ENCODE results near the gene SLC22A23.
A peak's percentile ranks its signal among the peaks of the same experiment; 100 is the strongest.

SLC22A23 gene

DNA sequence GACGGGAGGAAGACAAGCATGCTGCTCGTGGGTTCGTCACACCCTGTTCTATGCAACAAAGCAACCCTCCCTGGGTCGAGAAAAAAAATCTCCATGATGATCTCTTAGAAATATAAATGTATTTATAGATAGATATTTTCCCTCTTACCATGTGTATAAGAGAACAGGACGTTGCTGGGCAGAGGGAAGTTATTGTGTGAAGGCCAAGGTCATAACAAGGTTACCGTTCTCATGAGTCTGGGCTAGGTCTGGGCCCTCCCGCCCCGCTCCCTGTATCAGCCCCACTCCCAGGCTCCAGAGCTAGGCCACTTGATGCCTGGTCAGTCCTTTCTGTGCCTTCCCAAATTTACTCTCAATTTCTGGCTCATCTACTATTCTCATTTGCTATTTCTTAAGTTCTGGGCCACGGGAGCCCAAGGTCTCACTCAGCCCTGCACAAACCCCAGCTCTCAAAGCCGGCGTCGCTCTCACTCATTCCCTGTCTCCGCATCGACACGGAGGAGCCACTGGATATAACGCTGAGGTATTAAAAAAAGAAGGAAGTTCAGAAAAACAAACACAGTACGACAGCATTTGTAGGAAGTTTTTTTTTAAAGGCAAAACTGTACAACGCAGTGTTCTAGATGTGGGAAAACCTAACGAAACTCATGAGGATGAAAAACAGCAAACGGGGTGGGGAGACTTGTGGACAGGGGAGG, 101.3 kb downstream of the SLC22A23 start:
- peak overlapping the region; percentile 64 for H2AFZ ChIP-seq (ENCODE audit: low read depth, low read length)
- no peak for DNase-seq

DNA sequence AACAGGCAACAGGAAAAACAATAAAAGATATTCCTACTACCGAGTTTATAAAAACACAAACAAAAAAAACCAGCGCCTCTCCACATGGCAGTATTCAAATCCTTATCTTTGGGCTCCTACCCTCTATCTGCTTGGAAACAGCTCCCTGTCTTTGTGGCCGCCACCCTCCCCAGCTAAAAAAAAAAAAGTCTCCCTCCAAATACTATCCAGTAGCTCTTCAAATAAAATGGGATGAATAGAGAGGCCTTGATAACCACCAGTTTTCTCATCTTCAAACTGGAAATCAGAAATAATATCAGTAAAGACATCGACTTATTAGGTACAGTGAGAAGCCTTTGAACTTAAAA, 101.9 kb downstream of the SLC22A23 start:
- Histone ChIP-seq H3K36me3 (ENCODE audit: insufficient read depth, low read length) (no peaks in the 10 kb centered on the region), H3K4me3 (ENCODE audit: low read depth in 1 of 2, low read length in 2 of 2) (no peak overlapping the region), H2AFZ (ENCODE audit: low read depth, low read length) (no peak overlapping the region), H3K9ac (ENCODE audit: low read depth, low read length) (no peak overlapping the region), H3K27ac (ENCODE audit: low read length) (no peak overlapping the region), H3K4me1 (ENCODE audit: insufficient read depth, low read length) (peaks cover 18% of the 10 kb centered on the region), H3K4me2 (ENCODE audit: insufficient read depth, low read length) (no peak overlapping the region), H4K20me1 (ENCODE audit: insufficient read depth, low read length) (no peaks in the 10 kb centered on the region), H3K79me2 (ENCODE audit: insufficient read depth, low read length) (no peaks in the 10 kb centered on the region), H3K9me3 (ENCODE audit: insufficient read depth, low read length, severe bottlenecking) (no peaks in the 10 kb centered on the region), H3K27me3 (ENCODE audit: insufficient read depth, low read length, poor library complexity) (peaks cover 3% of the 10 kb centered on the region)
- TF ChIP-seq, protein P1, sequence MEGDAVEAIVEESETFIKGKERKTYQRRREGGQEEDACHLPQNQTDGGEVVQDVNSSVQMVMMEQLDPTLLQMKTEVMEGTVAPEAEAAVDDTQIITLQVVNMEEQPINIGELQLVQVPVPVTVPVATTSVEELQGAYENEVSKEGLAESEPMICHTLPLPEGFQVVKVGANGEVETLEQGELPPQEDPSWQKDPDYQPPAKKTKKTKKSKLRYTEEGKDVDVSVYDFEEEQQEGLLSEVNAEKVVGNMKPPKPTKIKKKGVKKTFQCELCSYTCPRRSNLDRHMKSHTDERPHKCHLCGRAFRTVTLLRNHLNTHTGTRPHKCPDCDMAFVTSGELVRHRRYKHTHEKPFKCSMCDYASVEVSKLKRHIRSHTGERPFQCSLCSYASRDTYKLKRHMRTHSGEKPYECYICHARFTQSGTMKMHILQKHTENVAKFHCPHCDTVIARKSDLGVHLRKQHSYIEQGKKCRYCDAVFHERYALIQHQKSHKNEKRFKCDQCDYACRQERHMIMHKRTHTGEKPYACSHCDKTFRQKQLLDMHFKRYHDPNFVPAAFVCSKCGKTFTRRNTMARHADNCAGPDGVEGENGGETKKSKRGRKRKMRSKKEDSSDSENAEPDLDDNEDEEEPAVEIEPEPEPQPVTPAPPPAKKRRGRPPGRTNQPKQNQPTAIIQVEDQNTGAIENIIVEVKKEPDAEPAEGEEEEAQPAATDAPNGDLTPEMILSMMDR (IDR thresholded peaks at IDR 0.05; ENCODE audit: borderline replicate concordance, extremely low read depth, low read length, poor library complexity, severe bottlenecking), result no peak
- TF ChIP-seq EZH2 (IDR thresholded peaks at IDR 0.05; ENCODE audit: borderline replicate concordance, low read depth, low read length, severe bottlenecking), result no peak
- ATAC-seq (ENCODE audit: insufficient read depth, low read depth) (no peak), DNase-seq (no peak)

More for the DNA sequence above, 101.3 kb downstream of the SLC22A23 start:
- ATAC-seq (ENCODE audit: insufficient read depth, low read depth), result peak; percentile 25; the same call in 1 of the 3 replicates
- Histone ChIP-seq H3K27me3 (ENCODE audit: insufficient read depth, low read length, poor library complexity) (peaks cover 3% of the 10 kb centered on the region), H3K27ac (ENCODE audit: low read length) (peak overlapping the region; percentile 33; the same call in 1 of the 2 replicates), H3K36me3 (ENCODE audit: insufficient read depth, low read length) (no peaks in the 10 kb centered on the region), H3K4me3 (ENCODE audit: low read depth in 1 of 2, low read length in 2 of 2) (peak overlapping the region in 1 of 2 experiments; percentile 35; a peak in 2 of 4 replicates), H3K4me2 (ENCODE audit: insufficient read depth, low read length) (peak overlapping the region; percentile 94), H3K9ac (ENCODE audit: low read depth, low read length) (0 out of 2 replicates have a peak overlapping the region, but pooled peaks have one; percentile 20), H3K9me3 (ENCODE audit: insufficient read depth, low read length, severe bottlenecking) (no peaks in the 10 kb centered on the region), H3K79me2 (ENCODE audit: insufficient read depth, low read length) (no peaks in the 10 kb centered on the region), H3K4me1 (ENCODE audit: insufficient read depth, low read length) (peaks cover 18% of the 10 kb centered on the region), H4K20me1 (ENCODE audit: insufficient read depth, low read length) (no peaks in the 10 kb centered on the region)
- no peak for TF ChIP-seq EZH2 (IDR thresholded peaks at IDR 0.05; ENCODE audit: borderline replicate concordance, low read depth, low read length, severe bottlenecking)
- TF ChIP-seq, protein P1 (IDR thresholded peaks at IDR 0.05; ENCODE audit: borderline replicate concordance, extremely low read depth, low read length, poor library complexity, severe bottlenecking), result no peak

DNA sequence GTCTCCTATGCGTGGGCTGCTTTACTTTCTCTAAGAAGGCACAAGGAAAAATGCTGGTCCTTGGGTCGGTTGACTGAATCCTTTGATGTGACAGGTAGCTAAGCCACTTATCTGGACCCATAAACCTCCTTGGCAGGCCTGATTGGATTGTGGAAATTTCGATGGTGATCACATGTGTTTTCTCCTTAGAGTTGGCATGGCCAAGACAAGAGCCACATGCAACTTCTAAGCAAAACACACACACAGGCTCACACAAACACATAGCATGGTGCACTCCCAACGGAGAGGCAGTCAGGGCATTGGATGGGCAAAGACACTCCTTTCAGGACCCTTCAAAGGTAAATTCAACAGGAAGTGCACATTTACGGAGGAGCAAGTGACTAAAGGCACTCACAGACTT, 102.9 kb downstream of the SLC22A23 start:
- H3K27ac ChIP-seq (ENCODE audit: low read length), result no peak overlapping the region
- H3K79me2 ChIP-seq (ENCODE audit: insufficient read depth, low read length), result no peaks in the 10 kb centered on the region
- no peaks in the 10 kb centered on the region for H3K36me3 ChIP-seq (ENCODE audit: insufficient read depth, low read length)
- no peak overlapping the region for H2AFZ ChIP-seq (ENCODE audit: low read depth, low read length)
- DNase-seq (no peak), ATAC-seq (ENCODE audit: insufficient read depth, low read depth) (no peak)
- H3K9me3 ChIP-seq (ENCODE audit: insufficient read depth, low read length, severe bottlenecking), result no peaks in the 10 kb centered on the region
- no peak overlapping the region for H3K4me3 ChIP-seq (ENCODE audit: low read depth in 1 of 2, low read length in 2 of 2)
- TF ChIP-seq, protein P1 (IDR thresholded peaks at IDR 0.05; ENCODE audit: borderline replicate concordance, extremely low read depth, low read length, poor library complexity, severe bottlenecking), result no peak
- TF ChIP-seq EZH2 (IDR thresholded peaks at IDR 0.05; ENCODE audit: borderline replicate concordance, low read depth, low read length, severe bottlenecking), result no peak
- H4K20me1 ChIP-seq (ENCODE audit: insufficient read depth, low read length), result no peaks in the 10 kb centered on the region
- no peak overlapping the region for H3K4me2 ChIP-seq (ENCODE audit: insufficient read depth, low read length)
- H3K4me1 ChIP-seq (ENCODE audit: insufficient read depth, low read length), result peaks cover 18% of the 10 kb centered on the region
- peaks cover 4% of the 10 kb centered on the region for H3K27me3 ChIP-seq (ENCODE audit: insufficient read depth, low read length, poor library complexity)
- H3K9ac ChIP-seq (ENCODE audit: low read depth, low read length), result no peak overlapping the region

All from DND-41 (cell line).